Measurements from ENCODE around the gene RHOBTB3.
"Not testable (repeated sequence)": the region's sequence is repeated elsewhere in the genome, so short reads cannot be mapped to it uniquely, and the experiment has no call there.

RHOBTB3 gene

DNA sequence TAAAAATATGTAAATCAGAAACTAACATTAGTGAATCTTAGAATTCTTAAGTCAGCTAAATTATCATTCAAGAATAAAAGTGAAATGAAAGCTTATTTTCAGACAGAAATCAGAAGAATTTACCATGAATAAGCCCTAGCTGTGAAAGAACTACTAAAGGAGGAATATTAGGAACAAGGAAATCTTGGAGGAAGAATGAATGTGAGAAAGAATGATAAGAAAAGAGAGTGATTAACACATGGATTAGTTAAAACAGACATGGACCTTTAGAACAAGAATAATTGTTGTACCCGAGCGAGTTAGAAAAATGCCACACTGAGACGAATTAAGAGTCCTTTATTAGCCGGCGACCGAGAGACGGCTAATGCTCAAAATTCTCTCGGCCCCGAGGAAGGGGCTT, 24.1 kb upstream of the RHOBTB3 start:
- Histone ChIP-seq H3K4me3 (ENCODE audit: low read length) (no peak overlapping the region), H3K9me3 (ENCODE audit: insufficient read depth, low read depth, low read length) (no peaks in the 10 kb centered on the region), H3K4me1 (ENCODE audit: insufficient read depth, low read length) (peaks cover 6% of the 10 kb centered on the region; the same call in 1 of the 2 replicates), H3K36me3 (ENCODE audit: insufficient read depth, low read depth, low read length) (no peaks in the 10 kb centered on the region), H3K9ac (ENCODE audit: low read depth, low read length) (no peak overlapping the region), H3K27ac (ENCODE audit: low read length) (no peak overlapping the region), H3K27me3 (ENCODE audit: insufficient read depth, low read length) (peaks cover 10% of the 10 kb centered on the region; the same call in 1 of the 2 replicates)

DNA sequence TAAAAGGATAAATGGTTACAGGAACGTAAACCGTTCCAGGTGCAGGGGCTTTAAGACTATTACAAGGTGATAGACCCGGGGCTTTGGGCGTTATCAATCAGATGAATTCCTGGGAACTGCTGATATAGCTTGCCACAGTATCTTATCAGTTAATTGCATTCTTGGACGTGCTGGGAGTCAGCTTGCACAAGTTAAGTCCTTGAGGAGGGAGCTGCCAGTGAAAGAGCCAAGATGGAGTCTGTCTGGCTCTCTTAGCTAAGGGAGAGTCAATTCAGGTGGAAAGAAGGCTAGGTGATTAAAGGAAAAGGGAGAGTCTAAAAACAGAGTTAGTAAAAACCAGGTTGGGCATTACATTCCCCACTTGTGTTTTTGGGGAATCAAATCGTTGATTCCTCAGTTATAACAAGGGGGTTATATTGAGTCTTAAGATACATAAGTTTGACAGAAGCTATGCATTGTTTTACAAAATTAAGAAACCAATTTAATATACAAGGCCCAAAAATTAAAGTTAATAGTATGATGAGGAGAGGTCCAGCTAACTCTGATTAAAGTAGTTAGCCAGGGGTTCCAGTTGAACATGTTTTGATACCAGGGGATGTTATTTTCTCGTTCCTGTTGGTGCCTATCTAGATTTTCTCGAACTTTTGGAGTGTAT, 23.5 kb upstream of the RHOBTB3 start:
- not testable (repeated sequence) for H3K4me3 ChIP-seq (ENCODE audit: low read length); H3K9me3 ChIP-seq (ENCODE audit: insufficient read depth, low read depth, low read length); H3K27ac ChIP-seq (ENCODE audit: low read length); H3K27me3 ChIP-seq (ENCODE audit: insufficient read depth, low read length); H3K4me1 ChIP-seq (ENCODE audit: insufficient read depth, low read length); H3K9ac ChIP-seq (ENCODE audit: low read depth, low read length); H3K36me3 ChIP-seq (ENCODE audit: insufficient read depth, low read depth, low read length)

DNA sequence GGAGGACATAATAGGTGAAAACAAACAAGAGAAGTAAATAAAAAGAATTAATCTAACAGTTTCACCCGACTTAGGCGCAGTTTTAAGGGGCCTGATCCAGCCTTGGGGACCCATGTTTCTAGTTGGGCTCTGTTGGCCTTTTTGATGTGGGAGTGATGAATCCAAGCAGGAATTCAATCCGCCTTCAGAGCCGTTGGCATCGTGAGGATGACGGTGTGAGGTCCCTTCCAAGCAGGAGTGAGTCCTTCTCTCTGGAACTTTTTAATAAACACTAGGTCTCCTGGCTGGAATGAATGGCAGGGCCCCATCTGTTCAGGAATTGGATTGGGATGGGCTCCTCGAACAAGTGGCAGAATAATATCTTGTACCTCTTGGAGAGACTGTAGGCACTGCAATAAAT, 22.3 kb upstream of the RHOBTB3 start:
- Histone ChIP-seq H3K27me3 (ENCODE audit: insufficient read depth, low read length) (peaks cover 10% of the 10 kb centered on the region; the same call in 1 of the 2 replicates), H3K9ac (ENCODE audit: low read depth, low read length) (no peak overlapping the region), H3K4me3 (ENCODE audit: low read length) (no peak overlapping the region), H3K36me3 (ENCODE audit: insufficient read depth, low read depth, low read length) (no peaks in the 10 kb centered on the region), H3K4me1 (ENCODE audit: insufficient read depth, low read length) (peaks cover 8% of the 10 kb centered on the region; the same call in 1 of the 2 replicates), H3K27ac (ENCODE audit: low read length) (no peak overlapping the region), H3K9me3 (ENCODE audit: insufficient read depth, low read depth, low read length) (no peaks in the 10 kb centered on the region)

DNA sequence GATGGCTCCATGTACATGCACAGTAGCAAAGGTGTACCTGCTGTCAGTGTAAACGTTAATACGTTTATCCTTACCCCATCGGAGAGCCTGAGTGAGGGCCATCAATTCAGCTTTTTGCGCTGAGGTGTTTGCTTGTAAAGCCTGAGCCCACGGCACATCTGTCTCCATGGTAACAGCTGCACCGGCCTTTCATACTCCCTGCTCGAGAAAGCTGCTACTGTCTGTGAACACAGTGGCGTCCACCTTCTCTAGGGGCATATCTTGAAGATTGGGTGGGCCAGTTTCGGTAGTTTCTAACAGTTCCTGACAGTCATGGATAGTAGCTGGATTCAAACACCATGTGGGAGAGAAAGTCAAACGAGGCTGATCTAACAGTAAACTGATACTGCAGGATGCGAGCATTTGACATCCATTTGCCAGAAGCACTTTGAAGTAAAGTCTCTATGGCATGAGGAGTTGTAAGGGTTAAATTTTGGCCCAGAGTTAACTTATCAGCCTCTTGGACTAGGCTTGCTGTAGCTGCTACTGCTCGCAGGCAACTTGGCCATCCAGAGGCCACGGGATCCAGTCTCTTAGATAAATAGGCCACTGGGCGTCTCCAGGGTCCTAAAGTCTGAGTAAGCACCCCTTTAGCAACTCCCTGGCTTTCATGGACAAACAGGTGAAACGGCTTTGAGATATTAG, 21.0 kb upstream of the RHOBTB3 start:
- H3K9ac ChIP-seq (ENCODE audit: low read depth, low read length): no peak overlapping the region

DNA sequence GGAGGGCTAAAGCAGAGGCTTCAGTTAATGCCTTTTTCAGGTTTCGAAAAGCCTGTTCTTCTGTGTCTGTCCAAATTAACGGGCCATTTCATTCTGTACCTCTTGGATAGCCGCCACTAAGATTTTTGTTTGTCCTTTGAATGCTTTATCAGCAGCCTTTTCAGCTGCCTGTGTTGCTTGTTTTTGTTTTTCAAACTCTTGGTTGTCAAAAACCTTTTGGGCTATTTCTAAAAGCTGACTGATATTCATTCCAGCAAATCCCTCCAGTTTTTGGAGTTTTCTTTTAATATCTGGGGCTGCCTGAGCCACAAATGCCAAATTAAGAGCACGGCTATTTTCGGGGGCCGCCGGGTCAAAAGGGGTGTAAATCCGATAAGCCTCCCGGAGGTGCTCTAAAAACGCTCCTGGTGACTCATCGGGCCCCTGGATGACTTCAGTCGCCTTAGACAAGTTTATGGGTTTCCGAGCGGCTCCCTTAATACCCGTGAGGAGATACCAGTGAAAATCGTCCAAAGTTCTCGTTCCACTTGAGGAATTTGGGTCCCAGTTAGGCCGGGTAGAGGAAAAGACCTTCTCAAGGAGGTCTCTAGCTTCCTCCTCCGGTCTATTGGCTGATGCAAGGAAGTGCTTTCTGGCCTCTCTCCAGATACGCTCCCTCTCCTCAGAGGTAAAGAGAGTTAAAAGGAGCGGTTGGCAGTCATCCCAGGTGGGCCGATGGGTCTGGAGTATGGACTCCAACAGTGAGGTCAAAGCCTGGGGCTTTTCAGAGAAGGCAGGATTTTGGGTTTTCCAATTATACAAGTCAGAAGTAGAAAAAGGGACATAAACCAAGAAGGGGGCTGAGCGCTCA, 20.3 kb upstream of the RHOBTB3 start:
- peak overlapping the region; percentile 62 for H3K4me3 ChIP-seq (ENCODE audit: low read length)
- not testable (repeated sequence) for H3K4me1 ChIP-seq (ENCODE audit: insufficient read depth, low read length); H3K27ac ChIP-seq (ENCODE audit: low read length); H3K27me3 ChIP-seq (ENCODE audit: insufficient read depth, low read length); H3K9me3 ChIP-seq (ENCODE audit: insufficient read depth, low read depth, low read length); H3K36me3 ChIP-seq (ENCODE audit: insufficient read depth, low read depth, low read length)
- H3K9ac ChIP-seq (ENCODE audit: low read depth, low read length): peak overlapping the region; percentile 8; the same call in 1 of the 2 replicates

More for the DNA sequence above, 21.0 kb upstream of the RHOBTB3 start:
- Histone ChIP-seq H3K4me3 (ENCODE audit: low read length) (peak overlapping the region; percentile 62; the same call in 1 of the 2 replicates), H3K4me1 (ENCODE audit: insufficient read depth, low read length) (peaks cover 8% of the 10 kb centered on the region; the same call in 1 of the 2 replicates), H3K36me3 (ENCODE audit: insufficient read depth, low read depth, low read length) (no peaks in the 10 kb centered on the region), H3K27ac (ENCODE audit: low read length) (no peak overlapping the region), H3K9me3 (ENCODE audit: insufficient read depth, low read depth, low read length) (no peaks in the 10 kb centered on the region), H3K27me3 (ENCODE audit: insufficient read depth, low read length) (peaks cover 10% of the 10 kb centered on the region; the same call in 1 of the 2 replicates)

DNA sequence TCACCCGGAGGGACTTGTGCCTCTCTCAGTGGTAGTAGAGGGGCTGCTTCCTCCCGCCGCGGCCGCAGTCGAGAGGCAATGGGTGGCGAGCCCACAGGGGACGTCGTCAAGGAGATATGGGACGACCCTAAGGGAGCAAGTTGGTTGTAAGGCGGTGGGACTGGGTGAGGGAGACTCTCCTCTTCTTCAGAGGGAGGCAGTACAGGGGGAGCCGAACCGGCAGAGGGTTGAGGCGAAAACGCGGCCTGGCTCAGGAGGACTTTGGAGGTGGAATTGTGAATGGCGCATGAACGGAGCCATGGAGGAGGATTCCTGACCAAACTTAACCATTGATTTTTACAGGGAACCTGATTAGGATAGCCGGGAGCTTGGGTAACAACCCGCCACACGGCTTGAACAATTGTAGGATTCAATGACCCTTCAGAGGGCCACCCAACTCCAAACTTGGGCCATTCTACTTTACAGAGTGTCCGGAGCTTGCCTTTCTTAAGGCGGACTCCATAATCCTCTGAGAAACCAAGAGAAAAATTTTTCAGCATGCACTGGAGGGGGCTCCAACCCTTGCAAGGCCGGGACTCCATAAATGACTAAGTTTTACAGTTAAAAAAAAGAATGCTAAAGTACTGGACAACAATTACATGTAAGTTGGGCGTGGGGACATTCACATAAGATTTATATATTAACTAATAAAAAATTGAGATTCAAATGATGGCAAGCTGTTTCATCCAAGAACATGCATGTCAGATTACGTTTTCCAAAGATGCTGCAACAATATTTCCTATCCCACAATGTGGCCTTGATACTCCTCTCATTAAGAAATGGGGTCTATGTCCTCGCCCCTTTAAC, 19.4 kb upstream of the RHOBTB3 start:
- no peaks in the 10 kb centered on the region for H3K36me3 ChIP-seq (ENCODE audit: insufficient read depth, low read depth, low read length)
- H3K27me3 ChIP-seq (ENCODE audit: insufficient read depth, low read length): peaks cover 10% of the 10 kb centered on the region; the same call in 1 of the 2 replicates
- no peaks in the 10 kb centered on the region for H3K9me3 ChIP-seq (ENCODE audit: insufficient read depth, low read depth, low read length)
- H3K4me1 ChIP-seq (ENCODE audit: insufficient read depth, low read length): peaks cover 8% of the 10 kb centered on the region; the same call in 1 of the 2 replicates
- peak overlapping the region; percentile 8; the same call in 1 of the 2 replicates for H3K9ac ChIP-seq (ENCODE audit: low read depth, low read length)
- no peak overlapping the region for H3K27ac ChIP-seq (ENCODE audit: low read length)
- H3K4me3 ChIP-seq (ENCODE audit: low read length): peak overlapping the region; percentile 62

DNA sequence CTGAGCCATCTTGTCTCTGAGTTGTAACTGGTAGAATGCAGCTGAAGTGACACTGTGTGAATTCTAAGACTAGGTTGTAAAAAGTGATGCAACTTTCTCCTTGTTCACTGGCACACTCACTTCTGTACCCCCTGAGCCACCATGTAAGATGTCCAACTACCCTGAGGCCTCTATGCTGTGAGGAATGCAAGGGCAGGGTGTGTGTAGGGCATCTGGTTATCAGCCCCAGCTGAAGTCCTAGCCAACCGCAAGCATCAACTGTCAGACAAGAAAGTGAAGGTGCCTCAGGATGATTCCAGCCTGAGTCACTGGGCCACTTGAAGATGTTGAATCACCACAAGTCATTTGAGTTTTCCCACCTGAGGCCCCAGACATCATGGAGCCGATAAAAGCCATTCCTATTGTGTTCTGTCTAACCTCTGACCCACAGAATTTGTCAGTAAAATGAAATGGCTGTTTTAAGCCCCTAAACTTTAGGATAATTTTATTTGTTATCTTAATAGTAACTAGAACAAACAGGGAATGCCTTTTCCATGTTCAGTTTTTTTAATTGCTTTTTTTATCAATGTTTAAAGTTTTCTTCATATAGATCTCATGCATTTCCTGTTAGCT, 18.7 kb upstream of the RHOBTB3 start:
- peaks cover 8% of the 10 kb centered on the region; the same call in 1 of the 2 replicates for H3K4me1 ChIP-seq (ENCODE audit: insufficient read depth, low read length)
- no peaks in the 10 kb centered on the region for H3K9me3 ChIP-seq (ENCODE audit: insufficient read depth, low read depth, low read length)
- no peaks in the 10 kb centered on the region for H3K36me3 ChIP-seq (ENCODE audit: insufficient read depth, low read depth, low read length)
- H3K4me3 ChIP-seq (ENCODE audit: low read length): no peak overlapping the region
- H3K27me3 ChIP-seq (ENCODE audit: insufficient read depth, low read length): peaks cover 10% of the 10 kb centered on the region; the same call in 1 of the 2 replicates
- H3K9ac ChIP-seq (ENCODE audit: low read depth, low read length): no peak overlapping the region
- no peak overlapping the region for H3K27ac ChIP-seq (ENCODE audit: low read length)

DNA sequence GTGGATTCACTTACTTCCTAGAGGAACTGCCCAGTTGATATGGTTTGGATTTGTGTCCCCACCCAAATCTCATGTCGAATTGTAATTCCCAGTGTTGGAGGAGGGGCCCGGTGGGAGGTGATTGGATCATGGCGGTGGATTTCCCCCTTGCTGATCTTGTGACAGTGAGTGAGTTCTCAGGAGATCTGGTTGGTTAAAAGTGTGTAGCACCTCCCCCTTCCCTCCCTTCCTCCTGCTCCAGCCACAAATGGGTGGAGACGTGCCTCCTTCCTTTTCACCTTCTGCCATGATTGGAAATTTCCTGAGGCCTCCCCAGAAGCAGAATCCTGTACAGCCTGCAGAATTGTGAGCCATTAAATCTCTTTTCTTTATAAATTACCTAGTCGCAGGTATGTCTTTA, 17.9 kb upstream of the RHOBTB3 start:
- not testable (repeated sequence) for H3K36me3 ChIP-seq (ENCODE audit: insufficient read depth, low read depth, low read length); H3K4me1 ChIP-seq (ENCODE audit: insufficient read depth, low read length); H3K27ac ChIP-seq (ENCODE audit: low read length); H3K4me3 ChIP-seq (ENCODE audit: low read length); H3K9ac ChIP-seq (ENCODE audit: low read depth, low read length); H3K9me3 ChIP-seq (ENCODE audit: insufficient read depth, low read depth, low read length); H3K27me3 ChIP-seq (ENCODE audit: insufficient read depth, low read length)

DNA sequence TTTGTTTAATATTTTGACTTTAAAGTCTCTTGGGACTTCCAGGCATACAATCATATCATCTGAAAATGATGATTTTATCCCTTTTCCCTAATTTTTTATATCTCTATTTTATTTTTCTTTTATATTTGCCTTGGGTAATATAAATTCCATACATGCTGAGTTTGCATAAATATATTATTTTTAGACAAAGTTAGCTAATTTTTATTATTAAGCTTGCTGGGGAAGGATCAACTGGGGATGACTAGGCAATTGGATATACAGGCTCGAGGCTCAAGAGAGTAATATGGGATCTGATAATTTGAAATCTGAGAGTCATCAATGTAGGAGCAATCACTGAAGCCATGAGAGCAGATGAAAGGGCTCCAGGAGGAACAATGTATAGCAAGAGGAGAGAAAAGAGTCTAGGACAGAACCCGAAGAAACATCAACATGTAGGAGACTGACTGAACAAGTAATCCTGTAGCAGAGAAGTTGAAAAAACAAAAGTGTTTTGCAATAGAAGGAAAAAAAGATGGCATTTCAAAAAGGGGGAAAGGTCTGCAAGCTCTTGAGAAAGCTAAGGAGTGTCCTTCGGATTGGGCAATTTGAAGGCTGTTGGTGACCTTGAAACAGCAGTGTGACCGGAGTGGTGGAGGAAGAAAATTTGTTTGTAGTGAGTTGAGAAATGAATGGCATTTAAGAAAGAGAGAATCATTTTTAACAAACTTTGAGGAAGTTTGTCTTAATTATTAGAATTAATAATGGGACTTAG, 17.0 kb upstream of the RHOBTB3 start:
- H3K9me3 ChIP-seq (ENCODE audit: insufficient read depth, low read depth, low read length): no peaks in the 10 kb centered on the region
- H3K4me1 ChIP-seq (ENCODE audit: insufficient read depth, low read length): peaks cover 8% of the 10 kb centered on the region; the same call in 1 of the 2 replicates
- H3K27ac ChIP-seq (ENCODE audit: low read length): no peak overlapping the region
- peaks cover 10% of the 10 kb centered on the region; the same call in 1 of the 2 replicates for H3K27me3 ChIP-seq (ENCODE audit: insufficient read depth, low read length)
- no peaks in the 10 kb centered on the region for H3K36me3 ChIP-seq (ENCODE audit: insufficient read depth, low read depth, low read length)
- no peak overlapping the region for H3K4me3 ChIP-seq (ENCODE audit: low read length)
- H3K9ac ChIP-seq (ENCODE audit: low read depth, low read length): no peak overlapping the region

DNA sequence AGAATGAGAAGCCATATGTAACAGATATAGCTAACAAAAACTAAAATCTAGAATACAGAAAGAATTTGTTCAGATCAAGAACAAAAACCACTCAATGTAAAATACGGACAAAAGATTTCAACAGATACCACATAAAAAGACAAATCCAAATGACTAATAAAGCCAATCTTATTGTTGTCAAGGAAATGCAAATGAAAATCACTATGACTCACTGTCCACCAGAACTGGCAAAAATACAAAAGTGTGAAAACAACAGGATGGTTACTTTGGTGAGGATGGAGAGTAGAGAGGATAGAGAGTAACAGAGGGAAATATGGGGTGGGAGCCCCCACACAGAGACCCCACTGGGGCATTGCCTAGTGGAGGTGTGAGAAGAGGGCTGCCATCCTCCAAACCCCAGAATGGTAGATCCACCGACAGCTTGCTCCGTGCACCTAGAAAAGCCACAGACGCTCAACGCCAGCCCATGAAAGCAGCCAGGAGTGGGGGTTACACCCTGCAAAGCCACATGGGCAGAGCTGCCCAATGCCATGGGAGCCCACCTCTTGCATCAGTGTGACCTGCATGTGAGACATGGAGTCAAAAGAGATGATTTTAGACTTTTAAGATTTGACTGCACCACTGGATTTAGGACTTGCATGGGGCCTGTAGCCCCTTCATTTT, 15.2 kb upstream of the RHOBTB3 start:
- H3K4me3 ChIP-seq (ENCODE audit: low read length): no peak overlapping the region
- H3K27ac ChIP-seq (ENCODE audit: low read length): no peak overlapping the region
- H3K36me3 ChIP-seq (ENCODE audit: insufficient read depth, low read depth, low read length): no peaks in the 10 kb centered on the region
- no peaks in the 10 kb centered on the region for H3K27me3 ChIP-seq (ENCODE audit: insufficient read depth, low read length)
- peaks cover 6% of the 10 kb centered on the region; the same call in 1 of the 2 replicates for H3K4me1 ChIP-seq (ENCODE audit: insufficient read depth, low read length)
- no peak overlapping the region for H3K9ac ChIP-seq (ENCODE audit: low read depth, low read length)
- no peaks in the 10 kb centered on the region for H3K9me3 ChIP-seq (ENCODE audit: insufficient read depth, low read depth, low read length)

All from iPS-20b (cell line).